Parathyroid adenoma (tissue), 2 donors: ENCODE results near the gene APBB2.
"Not testable (repeated sequence)": the region's sequence is repeated elsewhere in the genome, so short reads cannot be mapped to it uniquely, and the experiment has no call there.

Source experiments
- H2AFZ ChIP-seq: fragments of 300-600 bp; sonication (generic); one replicate; pipeline ENCODE4 v1.7.0; 2017; ENCODE audit warnings: antibody characterized with exemption, mild to moderate bottlenecking
- H3K27ac ChIP-seq: fragments of 300-600 bp; sonication (generic); one replicate; pipeline ENCODE4 v1.7.0; 2017
- H3K27me3 ChIP-seq: fragments of 300-600 bp; sonication (generic); one replicate; pipeline ENCODE4 v1.7.0; 2017; ENCODE audit warnings: low read length; ENCODE audit not compliant: control insufficient read depth, insufficient read depth
- H3K36me3 ChIP-seq: fragments of 300-600 bp; sonication (generic); one replicate; pipeline ENCODE4 v1.7.0; 2017; ENCODE audit warnings: low read length; ENCODE audit not compliant: control insufficient read depth, insufficient read depth
- H3K4me1 ChIP-seq: fragments of 300-600 bp; sonication (generic); one replicate; pipeline ENCODE4 v1.7.0; 2017; ENCODE audit warnings: control low read depth
- H3K4me2 ChIP-seq: fragments of 300-600 bp; sonication (generic); one replicate; pipeline ENCODE4 v1.7.0; 2017; ENCODE audit warnings: low read length
- H3K4me3 ChIP-seq: fragments of 300-600 bp; sonication (generic); one replicate; pipeline ENCODE4 v1.7.0; 2017; ENCODE audit warnings: low read depth, low read length
- H3K79me2 ChIP-seq: fragments of 300-600 bp; sonication (generic); one replicate; pipeline ENCODE4 v1.7.0; 2017; ENCODE audit warnings: control low read depth
- H3K9ac ChIP-seq: fragments of 300-600 bp; sonication (generic); one replicate; pipeline ENCODE4 v1.7.0; 2017; ENCODE audit warnings: mild to moderate bottlenecking
- H3K9me3 ChIP-seq: fragments of 300-600 bp; sonication (generic); one replicate; pipeline ENCODE4 v1.7.0; 2017; ENCODE audit warnings: low read length; ENCODE audit not compliant: control insufficient read depth
- CTCF ChIP-seq: fragments of 300-600 bp; sonication (generic); IDR thresholded peaks from one replicate; pipeline ENCODE4 v1.7.0; 2017; ENCODE audit warnings: antibody characterized with exemption, mild to moderate bottlenecking
- donor health status: primary hyperparathyroidism.

Gene APBB2

GRCh38 chr4:40820101-40820500, 394.2 kb downstream of the APBB2 start:
- Histone ChIP-seq H3K27ac (no peak overlapping the region), H3K4me3 (no peak overlapping the region), H3K27me3 (no peaks in the 10 kb centered on the region), H3K36me3 (no peaks in the 10 kb centered on the region), H3K9ac (no peak overlapping the region), H2AFZ (no peak overlapping the region), H3K4me2 (no peak overlapping the region), H3K79me2 (no peaks in the 10 kb centered on the region), H3K4me1 (no peaks in the 10 kb centered on the region), H3K9me3 (no peaks in the 10 kb centered on the region)
- no peak for TF ChIP-seq CTCF

GRCh38 chr4:40817157-40817556, 397.2 kb downstream of the APBB2 start:
- not testable (repeated sequence) for H3K9me3 ChIP-seq, H3K27ac ChIP-seq, H3K9ac ChIP-seq, H2AFZ ChIP-seq, H3K27me3 ChIP-seq, H3K79me2 ChIP-seq, H3K4me3 ChIP-seq, H3K4me2 ChIP-seq, H3K4me1 ChIP-seq, H3K36me3 ChIP-seq

- Histone ChIP-seq H3K4me1 (no peaks in the 10 kb centered on the region), H3K9me3 (no peaks in the 10 kb centered on the region), H3K27ac (no peak overlapping the region), H3K36me3 (no peaks in the 10 kb centered on the region), H3K27me3 (no peaks in the 10 kb centered on the region), H3K9ac (no peak overlapping the region), H3K79me2 (no peaks in the 10 kb centered on the region), H3K4me3 (no peak overlapping the region), H3K4me2 (no peak overlapping the region), H2AFZ (no peak overlapping the region)
- no peak for TF ChIP-seq CTCF
Measured at GRCh38 chr4:40812856-40813255, 401.5 kb downstream of the APBB2 start.

- H3K4me2 ChIP-seq: no peak overlapping the region
- TF ChIP-seq CTCF: no peak
- H3K79me2 ChIP-seq: no peaks in the 10 kb centered on the region
- H2AFZ ChIP-seq: no peak overlapping the region
- H3K9ac ChIP-seq: no peak overlapping the region
- no peaks in the 10 kb centered on the region for H3K9me3 ChIP-seq
- no peaks in the 10 kb centered on the region for H3K4me1 ChIP-seq
- no peaks in the 10 kb centered on the region for H3K36me3 ChIP-seq
- H3K27me3 ChIP-seq: no peaks in the 10 kb centered on the region
- no peak overlapping the region for H3K4me3 ChIP-seq
- H3K27ac ChIP-seq: no peak overlapping the region
Measured at GRCh38 chr4:40812386-40812785, 402.0 kb downstream of the APBB2 start.

GRCh38 chr4:40811956-40812355, 402.4 kb downstream of the APBB2 start:
- Histone ChIP-seq H3K27ac (no peak overlapping the region), H2AFZ (no peak overlapping the region), H3K4me3 (no peak overlapping the region), H3K79me2 (no peaks in the 10 kb centered on the region), H3K4me1 (no peaks in the 10 kb centered on the region), H3K9me3 (no peaks in the 10 kb centered on the region), H3K27me3 (no peaks in the 10 kb centered on the region), H3K9ac (no peak overlapping the region), H3K36me3 (no peaks in the 10 kb centered on the region), H3K4me2 (no peak overlapping the region)
- no peak for TF ChIP-seq CTCF
